SH-SY5Y (cell line): ENCODE results near the gene C17orf75.

Experiments used
- GATA2 ChIP-seq: IDR thresholded peaks from 2 replicates; pipeline ENCODE4 v1.6.1; 2011; ENCODE audit warnings: mild to moderate bottlenecking, low read depth, low read length
- GATA3 ChIP-seq: IDR thresholded peaks from 2 replicates; pipeline ENCODE4 v1.6.1; 2011; ENCODE audit warnings: low read depth, mild to moderate bottlenecking, low read length, moderate library complexity

Gene C17orf75

GRCh38 chr17:32341857-32342602 is at the start of gene C17orf75:
TSS of gene C17orf75 (minus strand) at chr17:32342173. CDS start at chr17:32342139, 34 bp downstream.
- TF ChIP-seq GATA3 (no peak), GATA2 (0 out of 2 replicates have a peak, but pooled peaks have one; percentile 20)

GRCh38 chr17:32388613-32389459 is 46.9 kb upstream of the C17orf75 start:
- no peak for TF ChIP-seq GATA2
- TF ChIP-seq GATA3 = no peak

GRCh38 chr17:32386844-32387243 is 44.9 kb upstream of the C17orf75 start:
- TF ChIP-seq GATA2 (no peak), GATA3 (no peak)

GRCh38 chr17:32385971-32386370 is 44.0 kb upstream of the C17orf75 start:
- TF ChIP-seq GATA2 (no peak), GATA3 (no peak)

GRCh38 chr17:32385121-32385520 is 43.1 kb upstream of the C17orf75 start:
- TF ChIP-seq GATA2 (no peak), GATA3 (no peak)

- no peak for TF ChIP-seq GATA2
- TF ChIP-seq GATA3 = no peak
Observed at GRCh38 chr17:32383926-32384434, 42.0 kb upstream of the C17orf75 start.

GRCh38 chr17:32382526-32383223 is 40.7 kb upstream of the C17orf75 start:
- TF ChIP-seq GATA2 (no peak), GATA3 (no peak)

GRCh38 chr17:32370426-32370825 is 28.5 kb upstream of the C17orf75 start:
- TF ChIP-seq GATA3 = no peak
- no peak for TF ChIP-seq GATA2

GRCh38 chr17:32361270-32361669 is 19.3 kb upstream of the C17orf75 start:
- TF ChIP-seq GATA3 = no peak
- TF ChIP-seq GATA2 = no peak

GRCh38 chr17:32357615-32358014 is 15.6 kb upstream of the C17orf75 start:
- no peak for TF ChIP-seq GATA3
- no peak for TF ChIP-seq GATA2

GRCh38 chr17:32356750-32357149 is 14.8 kb upstream of the C17orf75 start:
- TF ChIP-seq GATA2 (no peak), GATA3 (no peak)

GRCh38 chr17:32356378-32356743 is 14.4 kb upstream of the C17orf75 start:
- TF ChIP-seq GATA3 (no peak), GATA2 (no peak)

GRCh38 chr17:32355649-32356377 is 13.8 kb upstream of the C17orf75 start:
- TF ChIP-seq GATA3 = no peak
- TF ChIP-seq GATA2 = no peak

- TF ChIP-seq GATA2 = no peak
- no peak for TF ChIP-seq GATA3
Observed at GRCh38 chr17:32350666-32351418, 8.9 kb upstream of the C17orf75 start.
